OCI-LY3 (cell line): ENCODE measurements around the gene ANGPTL4.
"Not testable (repeated sequence)": the region's sequence is repeated elsewhere in the genome, so short reads cannot be mapped to it uniquely, and the experiment has no call there.

ENCODE experiments used
- EZH2phosphoT487 ChIP-seq: fragments of 200-600 bp; shearing (Covaris generic); IDR thresholded peaks from 2 replicates; pipeline ENCODE4 v1.6.1; 2018; ENCODE audit warnings: antibody characterized with exemption, mixed run types, low read depth
- TF ChIP-seq, protein P1 (sequence below): fragments of 200-600, 300-600 bp; sonication (generic); IDR thresholded peaks from 2 replicates; pipeline ENCODE4 v1.5.1; 2014; ENCODE audit warnings: antibody characterized with exemption, low read length, low read depth

DNA sequence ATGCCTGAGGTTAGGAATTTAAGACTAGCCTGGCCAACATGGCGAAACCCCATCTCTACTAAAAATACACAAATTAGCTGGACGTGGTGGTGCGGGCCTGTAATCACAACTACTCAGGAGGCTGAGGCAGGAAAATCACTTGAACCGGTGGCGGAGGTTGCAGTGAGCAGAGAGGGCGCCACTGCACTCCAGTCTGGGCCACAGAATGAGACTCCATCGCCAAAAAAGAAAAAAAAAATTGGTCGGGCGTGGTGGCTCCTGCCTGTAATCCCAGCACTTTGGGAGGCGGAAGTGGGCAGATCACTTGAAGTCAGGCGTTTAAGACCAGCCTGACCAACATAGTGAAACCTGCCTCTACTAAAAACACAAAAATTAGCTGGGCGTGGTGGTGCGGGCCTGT, 46.8 kb downstream of the ANGPTL4 start:
- TF ChIP-seq, protein P1, sequence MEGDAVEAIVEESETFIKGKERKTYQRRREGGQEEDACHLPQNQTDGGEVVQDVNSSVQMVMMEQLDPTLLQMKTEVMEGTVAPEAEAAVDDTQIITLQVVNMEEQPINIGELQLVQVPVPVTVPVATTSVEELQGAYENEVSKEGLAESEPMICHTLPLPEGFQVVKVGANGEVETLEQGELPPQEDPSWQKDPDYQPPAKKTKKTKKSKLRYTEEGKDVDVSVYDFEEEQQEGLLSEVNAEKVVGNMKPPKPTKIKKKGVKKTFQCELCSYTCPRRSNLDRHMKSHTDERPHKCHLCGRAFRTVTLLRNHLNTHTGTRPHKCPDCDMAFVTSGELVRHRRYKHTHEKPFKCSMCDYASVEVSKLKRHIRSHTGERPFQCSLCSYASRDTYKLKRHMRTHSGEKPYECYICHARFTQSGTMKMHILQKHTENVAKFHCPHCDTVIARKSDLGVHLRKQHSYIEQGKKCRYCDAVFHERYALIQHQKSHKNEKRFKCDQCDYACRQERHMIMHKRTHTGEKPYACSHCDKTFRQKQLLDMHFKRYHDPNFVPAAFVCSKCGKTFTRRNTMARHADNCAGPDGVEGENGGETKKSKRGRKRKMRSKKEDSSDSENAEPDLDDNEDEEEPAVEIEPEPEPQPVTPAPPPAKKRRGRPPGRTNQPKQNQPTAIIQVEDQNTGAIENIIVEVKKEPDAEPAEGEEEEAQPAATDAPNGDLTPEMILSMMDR, result not testable (repeated sequence)
- TF ChIP-seq EZH2phosphoT487, result not testable (repeated sequence)
